Activated CD8-positive, alpha-beta memory T cell treated with anti-CD3 and anti-CD28 coated beads, Interleukin-2, amount 50 U/mL, for 4 hours (primary cell): ENCODE results near the gene ISYNA1.

Experiments
- DNase-seq: peaks from one replicate; pipeline ENCODE4 v3.0.0-alpha.2; 2020

The ISYNA1 gene

DNA sequence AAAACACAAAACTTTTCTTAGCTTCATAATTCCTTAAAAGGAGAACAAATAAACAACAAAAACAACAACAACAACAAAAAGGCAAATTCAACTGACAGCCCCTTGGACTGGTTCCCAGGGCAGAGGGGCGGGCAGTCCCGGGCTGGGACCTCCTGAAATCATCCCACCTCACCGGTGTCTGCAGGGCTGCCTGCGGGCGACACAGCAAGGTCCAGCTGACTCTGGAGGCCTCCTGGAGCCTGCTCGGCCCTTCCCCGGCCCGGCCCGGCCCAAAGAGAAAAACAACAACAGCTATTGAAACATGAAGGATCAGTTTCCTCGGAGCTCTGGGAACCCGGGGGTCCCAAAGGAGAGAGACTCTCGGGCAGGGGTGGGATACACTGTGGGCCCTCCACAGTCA lies 5.0 kb upstream of the ISYNA1 start:
- DNase-seq, result no peak

DNA sequence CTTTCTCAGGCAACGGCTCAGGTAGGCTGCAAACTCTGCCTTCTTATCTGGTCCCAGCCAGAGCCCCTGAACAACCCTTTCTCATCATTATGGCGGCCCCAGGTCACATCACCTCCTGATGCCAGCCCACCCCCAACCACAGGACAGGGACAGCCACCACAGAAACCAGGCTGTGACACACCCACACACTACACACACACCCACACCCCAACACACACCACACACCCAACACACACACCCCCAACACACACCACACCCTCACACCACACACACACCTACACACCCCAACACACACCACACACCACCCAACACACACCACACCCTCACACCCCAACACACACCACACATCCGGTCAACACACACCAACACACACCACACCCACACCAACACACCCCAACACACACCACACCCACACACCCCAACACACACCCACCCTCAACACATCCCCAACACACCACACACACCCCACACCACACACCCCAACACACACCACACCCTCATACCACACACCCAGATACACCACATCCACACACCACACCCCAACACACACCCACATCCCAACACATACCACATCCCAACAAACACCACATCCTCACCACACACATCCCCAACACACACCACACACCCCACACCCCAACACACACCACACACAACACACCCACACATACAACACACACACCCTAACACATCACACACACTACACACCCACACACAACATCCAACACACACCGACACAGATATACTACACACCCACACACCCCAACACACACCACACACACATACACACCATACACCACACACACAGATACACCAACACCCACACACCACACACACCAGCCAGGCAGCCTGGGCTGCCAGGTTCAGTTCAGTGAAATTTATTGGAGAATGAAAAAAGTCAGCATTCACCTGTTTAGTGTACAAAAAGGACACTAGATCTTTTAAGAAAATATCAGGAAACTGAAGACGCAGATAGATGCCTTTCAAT lies 4.2 kb upstream of the ISYNA1 start:
- no peak for DNase-seq

- DNase-seq, result no peak
Observed at GRCh38 chr19:18440936-18441803, 3.2 kb upstream of the ISYNA1 start.

DNA sequence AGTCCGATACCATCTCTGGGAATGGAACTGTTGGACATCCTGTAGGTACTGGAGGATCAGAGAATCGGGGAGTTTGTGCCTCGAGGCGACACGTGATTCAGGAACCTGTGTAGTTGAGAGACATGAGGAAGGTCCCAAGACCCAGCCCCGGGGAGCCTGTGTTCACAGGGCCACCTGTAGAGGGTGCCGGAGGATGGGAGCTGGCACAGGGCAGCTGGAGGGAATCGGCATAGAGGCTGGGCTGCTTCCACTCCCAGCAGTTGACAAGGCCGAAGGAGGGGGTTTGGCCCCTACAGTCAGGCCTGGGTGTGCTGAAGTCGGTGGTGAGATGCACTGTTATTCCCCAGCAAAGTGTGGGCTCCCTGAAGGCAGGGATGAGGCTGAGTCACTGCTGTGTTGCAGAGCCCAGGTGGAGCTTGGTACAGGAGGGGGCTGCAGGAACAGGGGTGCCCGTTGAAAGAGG lies 2.5 kb upstream of the ISYNA1 start:
- no peak for DNase-seq

GRCh38 chr19:18439910-18440237 lies 1.9 kb upstream of the ISYNA1 start:
- no peak for DNase-seq

- DNase-seq, result no peak
Observed at GRCh38 chr19:18439025-18439909, 1.3 kb upstream of the ISYNA1 start.

GRCh38 chr19:18438331-18439024 lies 545 bp upstream of the ISYNA1 start:
- no peak for DNase-seq

GRCh38 chr19:18436671-18437490 lies 1.1 kb downstream of the ISYNA1 start:
- peak; percentile 85 for DNase-seq

DNA sequence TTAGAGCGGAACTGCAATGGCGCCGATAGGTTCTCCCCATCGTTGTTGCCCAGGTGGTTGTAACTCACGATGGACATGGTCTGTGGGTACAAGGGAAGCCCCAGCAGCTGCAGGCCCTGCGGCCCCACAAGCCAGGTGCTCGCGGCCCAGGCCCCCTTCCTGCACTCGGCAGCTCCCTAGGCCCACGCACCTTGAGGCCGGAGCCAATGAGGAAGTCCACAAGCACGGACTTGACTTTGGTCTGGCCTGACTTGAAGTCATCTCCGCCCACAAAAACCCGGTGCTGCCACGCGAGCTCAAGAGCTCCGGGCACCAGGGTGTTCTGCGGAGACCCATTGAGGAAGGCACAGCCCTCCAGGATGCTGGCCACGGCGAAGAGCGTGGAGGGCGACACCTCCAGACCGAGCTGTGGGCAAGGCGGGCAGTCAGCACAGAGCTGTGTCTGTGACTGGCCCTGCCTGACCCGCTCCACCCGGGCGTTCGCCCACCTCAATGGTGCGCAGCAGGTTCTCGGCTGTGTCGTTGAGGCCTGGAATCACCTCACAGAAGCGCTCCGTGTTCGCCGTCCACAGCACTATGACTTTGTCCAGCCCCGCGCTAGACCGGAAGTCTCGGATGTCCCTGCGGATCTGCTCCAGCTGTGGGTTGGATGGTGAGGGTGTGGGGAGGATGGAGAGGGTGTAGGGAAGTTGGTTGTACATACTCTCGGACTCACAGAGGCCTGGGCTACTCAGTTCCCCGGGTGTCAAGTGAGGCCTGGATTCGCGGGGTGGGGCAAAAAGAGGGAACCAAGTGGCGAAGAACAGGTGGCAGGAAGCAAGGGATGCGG lies 1.9 kb downstream of the ISYNA1 start:
- no peak for DNase-seq

GRCh38 chr19:18435178-18435841 lies 2.6 kb downstream of the ISYNA1 start:
- DNase-seq, result no peak

GRCh38 chr19:18434411-18435175 lies 3.3 kb downstream of the ISYNA1 start:
- DNase-seq, result no peak

DNA sequence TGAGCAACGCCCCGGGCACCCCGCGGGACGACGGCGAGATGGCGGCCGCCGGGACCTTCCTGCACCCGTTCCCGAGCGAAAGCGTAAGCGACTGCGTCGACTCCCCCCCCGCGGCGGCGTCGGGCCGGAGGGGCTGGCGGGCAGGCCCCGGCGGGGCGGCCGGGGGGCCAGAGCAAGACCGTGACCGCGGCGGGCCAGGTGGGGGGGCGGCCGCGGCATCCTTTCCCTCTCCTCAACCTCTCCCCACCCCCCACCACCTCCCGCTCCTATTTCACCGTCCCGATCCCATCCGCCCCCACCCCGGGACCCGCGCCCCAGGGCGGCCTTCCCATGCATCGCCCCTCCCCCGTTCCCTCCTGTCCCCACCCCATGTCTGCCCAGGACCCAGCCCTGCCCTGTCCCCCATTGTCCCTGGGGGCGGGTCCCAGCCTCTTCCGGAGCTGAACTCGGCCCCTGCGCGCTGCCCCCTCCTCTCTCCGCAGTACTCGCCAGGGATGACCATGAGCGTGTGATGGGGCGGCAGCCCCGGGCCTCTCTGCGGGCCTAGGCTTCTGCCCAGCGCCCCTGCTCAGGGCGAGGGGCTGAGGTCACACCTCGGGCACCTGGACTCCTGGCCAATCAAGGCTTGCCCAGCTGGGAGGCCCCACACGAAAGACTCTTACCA lies 4.1 kb downstream of the ISYNA1 start:
- no peak for DNase-seq

GRCh38 chr19:18433015-18433691 lies 4.8 kb downstream of the ISYNA1 start:
- DNase-seq, result peak; percentile 65

GRCh38 chr19:18432275-18433014 lies 5.5 kb downstream of the ISYNA1 start:
- DNase-seq, result no peak

GRCh38 chr19:18431351-18432197 lies 6.4 kb downstream of the ISYNA1 start:
- no peak for DNase-seq
